AML-193 (cell line): Measurements from ENCODE around the gene PARD3B.

ENCODE experiments used
- DNase-seq, 2 experiments: peaks; one replicate each; lab custom pipeline; 2025; lab: John Stamatoyannopoulos, UW

Gene PARD3B

GRCh38 chr2:205337274-205337673 lies 792.0 kb downstream of the PARD3B start:
- DNase-seq: no peak

- no peak for DNase-seq
Observed at GRCh38 chr2:205338156-205338555, 792.9 kb downstream of the PARD3B start.

GRCh38 chr2:205343103-205343502 lies 797.8 kb downstream of the PARD3B start:
- no peak for DNase-seq

- DNase-seq: no peak
Observed at GRCh38 chr2:205346649-205347048, 801.4 kb downstream of the PARD3B start.

- DNase-seq: no peak
Observed at GRCh38 chr2:205347899-205348298, 802.6 kb downstream of the PARD3B start.

GRCh38 chr2:205352094-205352493 lies 806.8 kb downstream of the PARD3B start:
- no peak for DNase-seq

- DNase-seq: no peak
Observed at GRCh38 chr2:205352593-205352992, 807.3 kb downstream of the PARD3B start.

GRCh38 chr2:205357732-205358131 lies 812.5 kb downstream of the PARD3B start:
- no peak for DNase-seq

GRCh38 chr2:205358351-205358815 lies 813.1 kb downstream of the PARD3B start:
- no peak for DNase-seq

- DNase-seq: no peak
Observed at GRCh38 chr2:205361272-205361671, 816.0 kb downstream of the PARD3B start.

GRCh38 chr2:205361970-205362369 lies 816.7 kb downstream of the PARD3B start:
- DNase-seq: no peak

GRCh38 chr2:205364261-205364660 lies 819.0 kb downstream of the PARD3B start:
- DNase-seq: no peak

GRCh38 chr2:205366336-205367060 lies 821.2 kb downstream of the PARD3B start:
- DNase-seq: no peak

- DNase-seq: no peak
Observed at GRCh38 chr2:205367331-205367935, 822.2 kb downstream of the PARD3B start.

- no peak for DNase-seq
Observed at GRCh38 chr2:205369813-205370212, 824.5 kb downstream of the PARD3B start.

- DNase-seq: no peak
Observed at GRCh38 chr2:205370726-205371125, 825.5 kb downstream of the PARD3B start.

GRCh38 chr2:205372141-205372540 lies 826.9 kb downstream of the PARD3B start:
- no peak for DNase-seq

- DNase-seq: no peak
Observed at GRCh38 chr2:205375461-205376448, 830.5 kb downstream of the PARD3B start.

GRCh38 chr2:205377324-205377723 lies 832.0 kb downstream of the PARD3B start:
- DNase-seq: no peak

GRCh38 chr2:205383601-205384000 lies 838.3 kb downstream of the PARD3B start:
- no peak for DNase-seq

- no peak for DNase-seq
Observed at GRCh38 chr2:205386109-205386508, 840.8 kb downstream of the PARD3B start.

GRCh38 chr2:205387350-205388055 lies 842.2 kb downstream of the PARD3B start:
- DNase-seq: no peak
